GM23338 (cell line): ENCODE data around the gene ZNF318. TPM values are rescaled to one million over a fixed set of nuclear protein-coding genes. Genes with fewer than 3 reads are reported as not detected.

Experiments
- ATAC-seq: fragments of 200-7000 bp; cut with Tn5 transposase; 3 replicates; pipeline ENCODE4 v1.9.1; 2020
- DNase-seq: peaks from one replicate; pipeline ENCODE4 v3.0.0-alpha.2; 2015; ENCODE audit warnings: low spot score
- H2AFZ ChIP-seq: fragments of 200-600 bp; sonication (generic); 2 replicates; pipeline ENCODE4 v1.8.0; 2016; ENCODE audit warnings: antibody characterized with exemption, mild to moderate bottlenecking, moderate library complexity
- H3F3A ChIP-seq: fragments of 200-600 bp; sonication (generic); replicated peaks from 2 replicates; pipeline ENCODE4 v1.8.0; 2017; ENCODE audit warnings: antibody characterized with exemption, mixed run types, low read depth
- H3K27ac ChIP-seq: fragments of 200-600 bp; sonication (generic); 2 replicates; pipeline ENCODE4 v1.6.1; 2016; ENCODE audit warnings: low read depth
- H3K27me3 ChIP-seq: fragments of 200-600 bp; sonication (generic); 2 replicates; pipeline ENCODE4 v1.8.0; 2016; ENCODE audit warnings: mild to moderate bottlenecking, mixed run types, moderate library complexity; ENCODE audit not compliant: insufficient read depth
- H3K36me3 ChIP-seq: fragments of 200-600 bp; sonication (generic); 2 replicates; pipeline ENCODE4 v1.8.0; 2016; ENCODE audit warnings: mild to moderate bottlenecking; ENCODE audit not compliant: insufficient read depth
- H3K4me1 ChIP-seq: fragments of 200-600 bp; sonication (generic); 2 replicates; pipeline ENCODE4 v1.8.0; 2016; ENCODE audit warnings: mild to moderate bottlenecking, moderate library complexity; ENCODE audit not compliant: insufficient read depth
- H3K4me2 ChIP-seq: fragments of 200-600 bp; sonication (generic); 2 replicates; pipeline ENCODE4 v1.7.1; 2017; ENCODE audit warnings: mixed run types
- H3K4me3 ChIP-seq: fragments of 200-600 bp; sonication (generic); 2 replicates; pipeline ENCODE4 v1.6.1; 2016; ENCODE audit warnings: mixed run types
- H3K79me2 ChIP-seq: fragments of 200-600 bp; sonication (generic); replicated peaks from 2 replicates; pipeline ENCODE4 v1.8.0; 2017; ENCODE audit warnings: mild to moderate bottlenecking; ENCODE audit not compliant: insufficient read depth
- H3K9me2 ChIP-seq: fragments of 200-600 bp; sonication (generic); 2 replicates; pipeline ENCODE4 v1.8.0; 2017; ENCODE audit not compliant: insufficient read depth
- H4K20me1 ChIP-seq: fragments of 200-600 bp; sonication (generic); replicated peaks from 2 replicates; pipeline ENCODE4 v1.8.0; 2017; ENCODE audit warnings: mild to moderate bottlenecking; ENCODE audit not compliant: insufficient read depth
- H3K27ac Mint-ChIP-seq: 2 replicates; pipeline ENCODE4 v1.8.0; 2020; ENCODE audit warnings: inconsistent platforms, mild to moderate bottlenecking, moderate library complexity, mixed read lengths
- H3K27me3 Mint-ChIP-seq: 3 replicates; pipeline ENCODE4 v1.8.0; 2022; ENCODE audit warnings: low read depth, mild to moderate bottlenecking, moderate library complexity, mixed read lengths, inconsistent platforms; ENCODE audit not compliant: insufficient read depth, poor library complexity
- H3K36me3 Mint-ChIP-seq: 3 replicates; pipeline ENCODE4 v1.8.0; 2021; ENCODE audit warnings: low read depth, mild to moderate bottlenecking, inconsistent platforms, moderate library complexity, mixed read lengths
- H3K4me1 Mint-ChIP-seq: 3 replicates; pipeline ENCODE4 v1.8.0; 2020; ENCODE audit warnings: mild to moderate bottlenecking, inconsistent platforms, mixed read lengths
- H3K4me3 Mint-ChIP-seq: 3 replicates; pipeline ENCODE4 v1.8.0; 2021; ENCODE audit warnings: moderate library complexity, mild to moderate bottlenecking, inconsistent platforms, mixed read lengths
- H3K9me3 Mint-ChIP-seq: 3 replicates; pipeline ENCODE4 v1.8.0; 2020; ENCODE audit warnings: moderate library complexity, mild to moderate bottlenecking, inconsistent platforms, mixed read lengths
- CTCF ChIP-seq, 2 experiments: fragments of 200-600 bp in 1 of 2; sonication (generic) in 1 of 2; conservative IDR thresholded peaks; 2 replicates each; pipeline versions ENCODE4 v1.5.1 to v1.6.1; 2016 to 2017; ENCODE audit warnings: antibody characterized with exemption in 2 of 2, low read depth in 2 of 2, mild to moderate bottlenecking in 2 of 2, moderate library complexity in 1 of 2
- ETS1 ChIP-seq: IDR thresholded peaks from 2 replicates; pipeline ENCODE4 v1.6.1; 2016; ENCODE audit warnings: antibody characterized with exemption
- EZH2 ChIP-seq: fragments of 200-600 bp; sonication (generic); IDR thresholded peaks from one replicate; pipeline ENCODE4 v1.8.0; 2017; ENCODE audit warnings: antibody characterized with exemption, mild to moderate bottlenecking, low read depth; ENCODE audit not compliant: unreplicated experiment
- EZH2phosphoT487 ChIP-seq: fragments of 200-600 bp; sonication (generic); IDR thresholded peaks from one replicate; pipeline ENCODE4 v1.8.1; 2018; ENCODE audit warnings: antibody characterized with exemption; ENCODE audit not compliant: unreplicated experiment
- JUNB ChIP-seq: IDR thresholded peaks from one replicate; pipeline ENCODE4 v1.6.1; 2016; ENCODE audit warnings: antibody characterized with exemption; ENCODE audit not compliant: unreplicated experiment
- NANOG ChIP-seq: IDR thresholded peaks from 2 replicates; pipeline ENCODE4 v1.6.1; 2016; ENCODE audit warnings: antibody characterized with exemption, borderline replicate concordance
- POLR2AphosphoS5 ChIP-seq: IDR thresholded peaks from 2 replicates; pipeline ENCODE4 v1.6.1; 2016; ENCODE audit warnings: antibody characterized with exemption, low read depth
- REST ChIP-seq: IDR thresholded peaks from one replicate; pipeline ENCODE4 v1.6.1; 2018; ENCODE audit warnings: antibody characterized with exemption; ENCODE audit not compliant: unreplicated experiment
- STAT1 ChIP-seq: IDR thresholded peaks from one replicate; pipeline ENCODE4 v1.6.1; 2016; ENCODE audit warnings: antibody characterized with exemption; ENCODE audit not compliant: unreplicated experiment
- ZNF114 ChIP-seq: fragments of 250-450 bp; sonication (Bioruptor Pico); IDR thresholded peaks from 2 replicates; pipeline ENCODE4 v1.5.0; 2020; ENCODE audit warnings: mild to moderate bottlenecking, moderate library complexity
- ZNF462 ChIP-seq: fragments of 250-450 bp; sonication (Bioruptor Pico); IDR thresholded peaks from 2 replicates; pipeline ENCODE4 v1.5.0; 2020; ENCODE audit warnings: mild to moderate bottlenecking, moderate library complexity
- polyA plus RNA-seq: library from polyadenylated mRNA; unstranded; fragments of >200 nt; fragmentation: Nextera tagmentation; extraction: Ambion mirVana; gene quantifications from 2 replicates; pipeline ENCODE4 v1.2.1, GENCODE V29; 2016
- total RNA-seq: library from RNA; depleted of rRNA; stranded (reverse); fragments of >200 nt; shearing (Covaris generic); gene quantifications from 2 replicates; pipeline ENCODE4 v1.2.3, GENCODE V29; 2014

ZNF318 gene
- total and polyA plus RNA-seq, 2 experiments from 2014 or later: 8.7 to 19.5 TPM

GRCh38 chr6:43293698-43294097 lies 75.7 kb downstream of the ZNF318 start:
- Histone ChIP-seq H3K4me3 (no peak overlapping the region), H3K79me2 (no peaks in the 10 kb centered on the region), H3K36me3 (no peaks in the 10 kb centered on the region), H3K27me3 (no peaks in the 10 kb centered on the region), H3K4me2 (no peak overlapping the region), H2AFZ (no peak overlapping the region), H3K9me2 (peaks cover 8% of the 10 kb centered on the region; the same call in 1 of the 2 replicates), H4K20me1 (no peaks in the 10 kb centered on the region), H3F3A (no peaks in the 10 kb centered on the region), H3K27ac (no peak overlapping the region), H3K4me1 (no peaks in the 10 kb centered on the region)
- no peak overlapping the region for H3K27ac Mint-ChIP-seq
- H3K9me3 Mint-ChIP-seq: no peaks in the 10 kb centered on the region
- DNase-seq (no peak), ATAC-seq (no peak)
- no peak overlapping the region for H3K4me3 Mint-ChIP-seq
- TF ChIP-seq ZNF462 (CRISPR knock-in tag): no peak
- no peak for TF ChIP-seq NANOG
- TF ChIP-seq JUNB: no peak
- no peak for TF ChIP-seq ETS1
- no peak for TF ChIP-seq REST
- TF ChIP-seq ZNF114: no peak
- no peak for TF ChIP-seq EZH2
- TF ChIP-seq POLR2AphosphoS5: no peak
- no peak for TF ChIP-seq CTCF (conservative IDR thresholded peaks at IDR 0.05; ENCODE audit: low read depth in 2 of 2)
- TF ChIP-seq STAT1: no peak
- TF ChIP-seq EZH2phosphoT487: no peak
- H3K36me3 Mint-ChIP-seq: no peaks in the 10 kb centered on the region
- H3K27me3 Mint-ChIP-seq: peaks cover 5% of the 10 kb centered on the region
- peaks cover under 1% of the 10 kb centered on the region; the same call in 2 of the 3 replicates for H3K4me1 Mint-ChIP-seq
